Lung (tissue), 12 donors: Measurements from ENCODE around the gene PALLD. TPM values are rescaled to one million over a fixed set of nuclear protein-coding genes. Genes with fewer than 3 reads are reported as not detected.

Source experiments
- ATAC-seq: fragments of 200-7000 bp; cut with Tn5 transposase; one replicate; pipeline ENCODE4 v1.9.1; 2020; ENCODE audit warnings: moderate number of reproducible peaks; ENCODE audit not compliant: insufficient read depth, low FRiP score
- DNase-seq, 3 donors: peaks; one replicate each; pipeline ENCODE4 v3.0.0-alpha.2; 2013 to 2017
- H3K27ac ChIP-seq, 2 donors: one replicate each; pipeline ENCODE4 v1.5.1; 2013; ENCODE audit warnings: mild to moderate bottlenecking in 2 of 2, moderate library complexity in 2 of 2, control low read depth in 1 of 2, inconsistent platforms in 1 of 2, low read depth in 1 of 2, low read length in 1 of 2
- H3K27me3 ChIP-seq, 3 donors: one replicate each; pipeline ENCODE4 v1.5.1; 2013; ENCODE audit warnings: low read length in 2 of 3; ENCODE audit not compliant: control insufficient read depth in 3 of 3, insufficient read depth in 3 of 3
- H3K36me3 ChIP-seq, 4 donors: one replicate each; pipeline ENCODE4 v1.5.1; 2013; ENCODE audit warnings: low read length in 4 of 4, mild to moderate bottlenecking in 1 of 4, moderate library complexity in 1 of 4; ENCODE audit not compliant: control insufficient read depth in 4 of 4, insufficient read depth in 4 of 4
- H3K4me1 ChIP-seq, 5 donors: one replicate each; pipeline ENCODE4 v1.5.1; 2013; ENCODE audit warnings: low read length in 5 of 5, mild to moderate bottlenecking in 2 of 5, moderate library complexity in 1 of 5; ENCODE audit not compliant: control insufficient read depth in 5 of 5, insufficient read depth in 5 of 5
- H3K4me3 ChIP-seq: one replicate; pipeline ENCODE4 v1.5.1; 2013; ENCODE audit warnings: mild to moderate bottlenecking, control low read depth, moderate library complexity
- H3K9ac ChIP-seq, 2 donors: one replicate each; pipeline ENCODE4 v1.5.1; 2013; ENCODE audit warnings: low read length in 2 of 2, control low read depth in 1 of 2; ENCODE audit not compliant: insufficient read depth in 1 of 2
- H3K9me3 ChIP-seq, 4 donors: one replicate each; pipeline ENCODE4 v1.5.1; 2013; ENCODE audit warnings: low read length in 3 of 4, mild to moderate bottlenecking in 1 of 4, moderate library complexity in 1 of 4; ENCODE audit not compliant: control insufficient read depth in 4 of 4, insufficient read depth in 3 of 4
- CTCF ChIP-seq: IDR thresholded peaks from 2 replicates; pipeline ENCODE4 v1.5.1; 2012; ENCODE audit warnings: mild to moderate bottlenecking; ENCODE audit errors: control extremely low read depth, extremely low read depth
- WGBS, 2 donors: extraction: QIAGEN DNeasy Blood & Tissue Kit; methylation state at CpG; one replicate each; pipeline ENCODE4 v1.1.7; 2013; 5-methylcytosine and 5-hydroxymethylcytosine counted together
- polyA plus RNA-seq, 2 donors: library from polyadenylated mRNA; stranded (reverse); fragments of 200-250 nt; gene quantifications; one replicate each; pipeline ENCODE4 v1.2.1, GENCODE V29; 2013
- total RNA-seq, 2 donors: library from RNA; depleted of rRNA in 1 of 2; stranded (reverse); fragments of >200 nt in 1 of 2; gene quantifications; one replicate each; pipeline ENCODE4 v1.2.1, GENCODE V29; 2014 to 2021
- donor health status: control.
- donor health status: control.
- donor health status: Bipolar disorder and iron deficiency.
- donor health status: healthy.
- donor health status: DM: yes; HTN: yes; CAD: no.

PALLD gene
- total and polyA plus RNA-seq, 4 donors, result 20.7 to 139 (median 63.0) TPM

- DNase-seq (no peak), ATAC-seq (no peak)
- peaks cover 3 to 59% (median 41%) of the 10 kb centered on the region in 5 donors for H3K4me1 ChIP-seq
- 93% methylated on average over 4 of the region's 4 CpGs for WGBS, 2 donors
- H3K9me3 ChIP-seq, result no peaks in the 10 kb centered on the region
- TF ChIP-seq CTCF, result no peak
- no peak overlapping the region for H3K9ac ChIP-seq
- peaks cover 0 to 10% (median 0%) of the 10 kb centered on the region in 4 donors for H3K36me3 ChIP-seq
- peak overlapping the region in 1 of 2 donors; percentile 33 for H3K27ac ChIP-seq
- H3K4me3 ChIP-seq, result no peak overlapping the region
- H3K27me3 ChIP-seq, result no peaks in the 10 kb centered on the region
Measured at GRCh38 chr4:168846414-168846813, 349.6 kb downstream of the PALLD start.

GRCh38 chr4:168847771-168848502 lies 351.1 kb downstream of the PALLD start:
- no peak for TF ChIP-seq CTCF
- ATAC-seq (no peak), DNase-seq (peak; percentile 26 to 64 (median 59))
- H3K9me3 ChIP-seq, result no peaks in the 10 kb centered on the region
- peaks cover 2 to 56% (median 31%) of the 10 kb centered on the region in 5 donors for H3K4me1 ChIP-seq
- 15 to 16% methylated on average over 4 of the region's 4 CpGs for WGBS, 2 donors
- peak overlapping the region; percentile 39 to 57 for H3K27ac ChIP-seq
- peaks cover 0 to 13% (median 3%) of the 10 kb centered on the region in 4 donors for H3K36me3 ChIP-seq
- H3K9ac ChIP-seq, result peak overlapping the region in 1 of 2 donors; percentile 86
- no peaks in the 10 kb centered on the region for H3K27me3 ChIP-seq
- no peak overlapping the region for H3K4me3 ChIP-seq

GRCh38 chr4:168849030-168849675 lies 352.3 kb downstream of the PALLD start:
- peaks cover 0 to 3% (median 0%) of the 10 kb centered on the region in 4 donors for H3K9me3 ChIP-seq
- no peaks in the 10 kb centered on the region for H3K27me3 ChIP-seq
- peak overlapping the region in 1 of 2 donors; percentile 86 for H3K9ac ChIP-seq
- no peak overlapping the region for H3K4me3 ChIP-seq
- WGBS, 2 donors, result 26 to 35% methylated on average over 10 of the region's 10 CpGs
- TF ChIP-seq CTCF, result no peak
- DNase-seq (peak; percentile 52 to 77 (median 66)), ATAC-seq (no peak)
- H3K36me3 ChIP-seq, result peaks cover 0 to 9% (median 5%) of the 10 kb centered on the region in 4 donors
- peak overlapping the region in 1 of 2 donors; percentile 17 for H3K27ac ChIP-seq
- H3K4me1 ChIP-seq, result peaks cover 7 to 44% (median 27%) of the 10 kb centered on the region in 5 donors
